ENCODE data around the gene FLT4. TPM values are rescaled to one million over a fixed set of nuclear protein-coding genes. Genes with fewer than 3 reads are reported as not detected.

The FLT4 gene
- total and polyA plus RNA-seq, 2 of the 13 experiments (the other 11 are each of a cell fraction or from before 2014, with no cell fraction given) = not detected

DNA sequence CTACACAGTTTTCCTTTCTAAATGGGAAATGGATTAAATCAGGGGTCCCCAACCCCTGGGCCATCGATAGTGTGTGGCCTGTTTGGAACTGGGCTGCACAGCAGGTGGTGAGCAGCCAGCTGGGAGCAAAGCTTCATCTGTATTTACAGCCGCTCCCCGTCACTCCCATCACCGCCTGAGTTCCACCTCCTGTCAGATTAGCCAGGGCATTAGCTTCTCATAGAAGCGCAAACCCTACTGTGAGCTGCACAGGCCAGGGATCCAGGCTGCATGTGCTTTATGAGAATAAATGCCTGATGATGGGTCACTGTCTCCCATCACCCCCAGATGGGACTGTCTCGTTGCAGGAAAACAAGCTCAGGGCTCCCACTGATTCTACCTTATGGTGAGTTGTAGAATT lies 41.2 kb upstream of the FLT4 start:
- ChIA-PET POLR2A (no interaction called here), CTCF (ENCODE audit: low intra/inter-chr PET ratio, low total read pairs) (no interaction called here)
- Histone ChIP-seq H3K4me2 (ENCODE audit: low read depth, low read length) (no peak overlapping the region), H3K9ac (ENCODE audit: insufficient read depth, low read depth, low read length) (no peak overlapping the region), H4K20me1 (ENCODE audit: insufficient read depth, low read length) (no peaks in the 10 kb centered on the region), H3K4me3 (replicated peaks in 1 of 3; ENCODE audit: insufficient read depth in 1 of 3, low read depth in 2 of 3, low read length in 3 of 3) (no peak overlapping the region), H3K27me3 (ENCODE audit: control insufficient read depth in 1 of 2, insufficient read depth in 2 of 2, low read length in 2 of 2) (peaks cover 0 to 17% of the 10 kb centered on the region in 2 experiments; a peak in 4 of 5 replicates), H3K9me3 (ENCODE audit: low read length) (no peaks in the 10 kb centered on the region), H2AFZ (ENCODE audit: low read length) (no peak overlapping the region), H3K79me2 (ENCODE audit: insufficient read depth, low read length) (no peaks in the 10 kb centered on the region), H3K36me3 (replicated peaks in 1 of 2; ENCODE audit: control insufficient read depth in 1 of 2, insufficient read depth in 2 of 2, low read length in 2 of 2) (no peaks in the 10 kb centered on the region), H3K4me1 (ENCODE audit: insufficient read depth, low read length) (no peaks in the 10 kb centered on the region), H3K27ac (ENCODE audit: extremely low read length, insufficient read depth, low read length) (no peak overlapping the region)
- TF ChIP-seq ZNF343 (CRISPR knock-in tag; IDR thresholded peaks at IDR 0.05) (no peak), SMYD3 (CRISPR knock-in tag; IDR thresholded peaks at IDR 0.05) (no peak), NFKBIZ (CRISPR knock-in tag; IDR thresholded peaks at IDR 0.05) (no peak), ZNF333 (CRISPR knock-in tag; IDR thresholded peaks at IDR 0.05; ENCODE audit: borderline replicate concordance) (no peak), HOXA3 (CRISPR knock-in tag; IDR thresholded peaks at IDR 0.05) (no peak), BHLHE40 (IDR thresholded peaks at IDR 0.05; ENCODE audit: low read length) (no peak), MEIS1 (CRISPR knock-in tag; IDR thresholded peaks at IDR 0.05; ENCODE audit: borderline replicate concordance) (no peak), ZNF232 (CRISPR knock-in tag; IDR thresholded peaks at IDR 0.05; ENCODE audit: borderline replicate concordance) (no peak), FOSL1 (CRISPR knock-in tag; IDR thresholded peaks at IDR 0.05; ENCODE audit: borderline replicate concordance) (no peak), ZNF382 (CRISPR knock-in tag; IDR thresholded peaks at IDR 0.05; ENCODE audit: borderline replicate concordance) (no peak)
- TF ChIP-seq, protein P1, sequence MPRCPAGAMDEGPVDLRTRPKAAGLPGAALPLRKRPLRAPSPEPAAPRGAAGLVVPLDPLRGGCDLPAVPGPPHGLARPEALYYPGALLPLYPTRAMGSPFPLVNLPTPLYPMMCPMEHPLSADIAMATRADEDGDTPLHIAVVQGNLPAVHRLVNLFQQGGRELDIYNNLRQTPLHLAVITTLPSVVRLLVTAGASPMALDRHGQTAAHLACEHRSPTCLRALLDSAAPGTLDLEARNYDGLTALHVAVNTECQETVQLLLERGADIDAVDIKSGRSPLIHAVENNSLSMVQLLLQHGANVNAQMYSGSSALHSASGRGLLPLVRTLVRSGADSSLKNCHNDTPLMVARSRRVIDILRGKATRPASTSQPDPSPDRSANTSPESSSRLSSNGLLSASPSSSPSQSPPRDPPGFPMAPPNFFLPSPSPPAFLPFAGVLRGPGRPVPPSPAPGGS (CRISPR knock-in tag; IDR thresholded peaks at IDR 0.05) = no peak
- TF ChIP-seq, protein P2, sequence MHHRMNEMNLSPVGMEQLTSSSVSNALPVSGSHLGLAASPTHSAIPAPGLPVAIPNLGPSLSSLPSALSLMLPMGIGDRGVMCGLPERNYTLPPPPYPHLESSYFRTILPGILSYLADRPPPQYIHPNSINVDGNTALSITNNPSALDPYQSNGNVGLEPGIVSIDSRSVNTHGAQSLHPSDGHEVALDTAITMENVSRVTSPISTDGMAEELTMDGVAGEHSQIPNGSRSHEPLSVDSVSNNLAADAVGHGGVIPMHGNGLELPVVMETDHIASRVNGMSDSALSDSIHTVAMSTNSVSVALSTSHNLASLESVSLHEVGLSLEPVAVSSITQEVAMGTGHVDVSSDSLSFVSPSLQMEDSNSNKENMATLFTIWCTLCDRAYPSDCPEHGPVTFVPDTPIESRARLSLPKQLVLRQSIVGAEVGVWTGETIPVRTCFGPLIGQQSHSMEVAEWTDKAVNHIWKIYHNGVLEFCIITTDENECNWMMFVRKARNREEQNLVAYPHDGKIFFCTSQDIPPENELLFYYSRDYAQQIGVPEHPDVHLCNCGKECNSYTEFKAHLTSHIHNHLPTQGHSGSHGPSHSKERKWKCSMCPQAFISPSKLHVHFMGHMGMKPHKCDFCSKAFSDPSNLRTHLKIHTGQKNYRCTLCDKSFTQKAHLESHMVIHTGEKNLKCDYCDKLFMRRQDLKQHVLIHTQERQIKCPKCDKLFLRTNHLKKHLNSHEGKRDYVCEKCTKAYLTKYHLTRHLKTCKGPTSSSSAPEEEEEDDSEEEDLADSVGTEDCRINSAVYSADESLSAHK (CRISPR knock-in tag; IDR thresholded peaks at IDR 0.05; ENCODE audit: borderline replicate concordance) = no peak
- TF ChIP-seq, protein P3, sequence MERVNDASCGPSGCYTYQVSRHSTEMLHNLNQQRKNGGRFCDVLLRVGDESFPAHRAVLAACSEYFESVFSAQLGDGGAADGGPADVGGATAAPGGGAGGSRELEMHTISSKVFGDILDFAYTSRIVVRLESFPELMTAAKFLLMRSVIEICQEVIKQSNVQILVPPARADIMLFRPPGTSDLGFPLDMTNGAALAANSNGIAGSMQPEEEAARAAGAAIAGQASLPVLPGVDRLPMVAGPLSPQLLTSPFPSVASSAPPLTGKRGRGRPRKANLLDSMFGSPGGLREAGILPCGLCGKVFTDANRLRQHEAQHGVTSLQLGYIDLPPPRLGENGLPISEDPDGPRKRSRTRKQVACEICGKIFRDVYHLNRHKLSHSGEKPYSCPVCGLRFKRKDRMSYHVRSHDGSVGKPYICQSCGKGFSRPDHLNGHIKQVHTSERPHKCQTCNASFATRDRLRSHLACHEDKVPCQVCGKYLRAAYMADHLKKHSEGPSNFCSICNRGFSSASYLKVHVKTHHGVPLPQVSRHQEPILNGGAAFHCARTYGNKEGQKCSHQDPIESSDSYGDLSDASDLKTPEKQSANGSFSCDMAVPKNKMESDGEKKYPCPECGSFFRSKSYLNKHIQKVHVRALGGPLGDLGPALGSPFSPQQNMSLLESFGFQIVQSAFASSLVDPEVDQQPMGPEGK (CRISPR knock-in tag; IDR thresholded peaks at IDR 0.05) = no peak
- BruUV-seq (replicated peaks) = no TSS peak
- in situ Hi-C loops (cut with HindIII; ENCODE audit: extremely low pct_ligation_motif_present, low pct_unique_long_range_greater_than_20kb) = no loop called here
- ATAC-seq (no peak), FAIRE-seq (no peak), DNase-seq (ENCODE audit: low spot score) (no peak)
- intact Hi-C loops (cut with micrococcal nuclease; ENCODE audit: unreplicated experiment) = no loop called here
- WGBS (ENCODE audit: low lambda C conversion rate) = 31% methylated on average over 5 of the region's 6 CpGs
